Astrocyte (in vitro differentiated cells and primary cell): Measurements from ENCODE around the gene PPP1R37. TPM values are rescaled to one million over a fixed set of nuclear protein-coding genes. Genes with fewer than 3 reads are reported as not detected.
A peak's percentile ranks its signal among the peaks of the same experiment; 100 is the strongest.
"Not testable (repeated sequence)": the region's sequence is repeated elsewhere in the genome, so short reads cannot be mapped to it uniquely, and the experiment has no call there.

Experiments used
- DNase-seq: peaks from one replicate; pipeline ENCODE4 v3.0.0-alpha.2; 2010; ENCODE audit warnings: low read depth
- FAIRE-seq: peaks from 2 replicates; lab custom pipeline; 2011; peaks lifted over from hg19 to GRCh38; lab: Jason Lieb, UNC
- H2AFZ ChIP-seq: 2 replicates; pipeline ENCODE4 v1.6.0; 2012; ENCODE audit warnings: low read depth, low read length, inconsistent platforms
- H3K27ac ChIP-seq: 2 replicates; pipeline ENCODE4 v1.5.1; 2011; ENCODE audit warnings: low read depth, low read length, inconsistent platforms
- H3K27me3 ChIP-seq: 2 replicates; pipeline ENCODE4 v1.6.0; 2011; ENCODE audit warnings: low read length, inconsistent platforms; ENCODE audit not compliant: insufficient read depth
- H3K36me3 ChIP-seq: 2 replicates; pipeline ENCODE4 v1.5.1; 2011; ENCODE audit warnings: low read length, inconsistent platforms; ENCODE audit not compliant: insufficient read depth
- H3K4me1 ChIP-seq: 2 replicates; pipeline ENCODE4 v1.5.1; 2011; ENCODE audit warnings: low read length, inconsistent platforms; ENCODE audit not compliant: insufficient read depth
- H3K4me2 ChIP-seq: 2 replicates; pipeline ENCODE4 v1.6.0; 2012; ENCODE audit warnings: low read length, inconsistent platforms
- H3K4me3 ChIP-seq: 2 replicates; pipeline ENCODE4 v1.5.1; 2011; ENCODE audit warnings: low read depth, mild to moderate bottlenecking, low read length, inconsistent platforms; ENCODE audit not compliant: insufficient read depth
- H3K79me2 ChIP-seq: 2 replicates; pipeline ENCODE4 v1.6.0; 2012; ENCODE audit warnings: mild to moderate bottlenecking, low read length, inconsistent platforms; ENCODE audit not compliant: insufficient read depth
- H3K9ac ChIP-seq: 2 replicates; pipeline ENCODE4 v1.6.0; 2012; ENCODE audit warnings: mild to moderate bottlenecking, low read length, inconsistent platforms
- H3K9me3 ChIP-seq: 2 replicates; pipeline ENCODE4 v1.5.1; 2012; ENCODE audit warnings: low read depth, mild to moderate bottlenecking, low read length, inconsistent platforms; ENCODE audit not compliant: insufficient read depth
- H4K20me1 ChIP-seq: 2 replicates; pipeline ENCODE4 v1.6.0; 2012; ENCODE audit warnings: low read length, inconsistent platforms; ENCODE audit not compliant: insufficient read depth
- H3K27ac Mint-ChIP-seq: one replicate; pipeline ENCODE4 v1.8.0; 2021; ENCODE audit warnings: mild to moderate bottlenecking, mixed read lengths; ENCODE audit not compliant: unreplicated experiment
- H3K27me3 Mint-ChIP-seq: one replicate; pipeline ENCODE4 v1.8.0; 2021; ENCODE audit warnings: low read depth, mixed read lengths; ENCODE audit not compliant: unreplicated experiment
- H3K36me3 Mint-ChIP-seq: one replicate; pipeline ENCODE4 v1.8.0; 2021; ENCODE audit warnings: low read depth, mixed read lengths; ENCODE audit not compliant: unreplicated experiment
- H3K4me1 Mint-ChIP-seq: one replicate; pipeline ENCODE4 v1.8.0; 2021; ENCODE audit warnings: low read depth, mixed read lengths; ENCODE audit not compliant: unreplicated experiment
- H3K4me3 Mint-ChIP-seq: one replicate; pipeline ENCODE4 v1.8.0; 2021; ENCODE audit warnings: mild to moderate bottlenecking, moderate library complexity, mixed read lengths; ENCODE audit not compliant: unreplicated experiment
- H3K9me3 Mint-ChIP-seq: one replicate; pipeline ENCODE4 v1.8.0; 2021; ENCODE audit warnings: mild to moderate bottlenecking, mixed read lengths; ENCODE audit not compliant: unreplicated experiment
- CTCF ChIP-seq: IDR thresholded peaks from 2 replicates; pipeline ENCODE4 v1.5.1; 2011; ENCODE audit warnings: low read depth, mild to moderate bottlenecking, inconsistent platforms, low read length, moderate library complexity; ENCODE audit not compliant: insufficient read depth
- EZH2 ChIP-seq: IDR thresholded peaks from 2 replicates; pipeline ENCODE4 v1.6.1; 2012; ENCODE audit warnings: mild to moderate bottlenecking, low read length, inconsistent platforms; ENCODE audit not compliant: insufficient read depth
- total RNA-seq: library from RNA; stranded (reverse); gene quantifications from 2 replicates; pipeline ENCODE4 v1.2.1, GENCODE V29; 2021

Gene PPP1R37
- total RNA-seq, 1 donor from 2014 or later: 29.1 TPM

- H3K27ac ChIP-seq: no peak overlapping the region
- H3K9me3 ChIP-seq: no peaks in the 10 kb centered on the region
- no peak overlapping the region for H3K9ac ChIP-seq
- Mint-ChIP-seq H3K27me3 (no peaks in the 10 kb centered on the region), H3K4me1 (peaks cover 37% of the 10 kb centered on the region), H3K9me3 (no peaks in the 10 kb centered on the region), H3K4me3 (no peak overlapping the region), H3K27ac (no peak overlapping the region), H3K36me3 (peaks cover 7% of the 10 kb centered on the region)
- no peaks in the 10 kb centered on the region for H3K27me3 ChIP-seq
- TF ChIP-seq CTCF (no peak), EZH2 (no peak)
- no peak for FAIRE-seq
- peaks cover 95% of the 10 kb centered on the region for H3K79me2 ChIP-seq
- peaks cover 37% of the 10 kb centered on the region for H3K4me1 ChIP-seq
- H4K20me1 ChIP-seq: peaks cover 95% of the 10 kb centered on the region
- no peaks in the 10 kb centered on the region for H3K36me3 ChIP-seq
- peak overlapping the region; percentile 59 for H3K4me2 ChIP-seq
- no peak overlapping the region for H2AFZ ChIP-seq
- no peak overlapping the region for H3K4me3 ChIP-seq
- no peak for DNase-seq
These were observed 10.7 kb downstream of the PPP1R37 start for GRCh38 chr19:45103508-45104319.

GRCh38 chr19:45104658-45105349 lies 11.8 kb downstream of the PPP1R37 start:
- no peak for DNase-seq
- no peak overlapping the region for H3K4me2 ChIP-seq
- no peaks in the 10 kb centered on the region for H3K27me3 ChIP-seq
- Mint-ChIP-seq H3K9me3 (peaks cover 2% of the 10 kb centered on the region), H3K27ac (peak overlapping the region; percentile 60), H3K4me1 (peaks cover 26% of the 10 kb centered on the region), H3K36me3 (peaks cover 7% of the 10 kb centered on the region), H3K4me3 (no peak overlapping the region), H3K27me3 (no peaks in the 10 kb centered on the region)
- no peak overlapping the region for H3K4me3 ChIP-seq
- H3K4me1 ChIP-seq: peaks cover 26% of the 10 kb centered on the region
- H2AFZ ChIP-seq: no peak overlapping the region
- H3K79me2 ChIP-seq: peaks cover 95% of the 10 kb centered on the region
- no peak overlapping the region for H3K9ac ChIP-seq
- no peak for TF ChIP-seq CTCF
- no peak for TF ChIP-seq EZH2
- H4K20me1 ChIP-seq: peaks cover 95% of the 10 kb centered on the region
- FAIRE-seq: no peak
- H3K27ac ChIP-seq: no peak overlapping the region
- no peaks in the 10 kb centered on the region for H3K9me3 ChIP-seq
- H3K36me3 ChIP-seq: no peaks in the 10 kb centered on the region

- not testable (repeated sequence) for H2AFZ ChIP-seq, H3K4me3 ChIP-seq, FAIRE-seq, H3K27ac ChIP-seq, H3K9me3 Mint-ChIP-seq, H3K36me3 ChIP-seq, H3K4me2 ChIP-seq, H3K9me3 ChIP-seq, H3K27me3 Mint-ChIP-seq, DNase-seq, H3K4me3 Mint-ChIP-seq, H3K9ac ChIP-seq, H3K27me3 ChIP-seq, H3K27ac Mint-ChIP-seq, H3K36me3 Mint-ChIP-seq
- peaks cover 93% of the 10 kb centered on the region for H4K20me1 ChIP-seq
- peaks cover 94% of the 10 kb centered on the region for H3K79me2 ChIP-seq
- H3K4me1 ChIP-seq: peaks cover 11% of the 10 kb centered on the region
- H3K4me1 Mint-ChIP-seq: peaks cover 15% of the 10 kb centered on the region
These were observed 13.4 kb downstream of the PPP1R37 start for GRCh38 chr19:45106363-45106762.
